Ishikawa (cell line): ENCODE results near the gene RPL38.

ENCODE experiments used
- CEBPB ChIP-seq: IDR thresholded peaks from 2 replicates; pipeline ENCODE4 v1.6.1; 2012
- CREB1 ChIP-seq: IDR thresholded peaks from 2 replicates; pipeline ENCODE4 v1.6.1; 2012; ENCODE audit warnings: low read depth
- EGR1 ChIP-seq: IDR thresholded peaks from 2 replicates; pipeline ENCODE4 v1.6.1; 2012
- EP300 ChIP-seq: IDR thresholded peaks from 2 replicates; pipeline ENCODE4 v1.6.1; 2012; ENCODE audit warnings: borderline replicate concordance
- FOXM1 ChIP-seq: IDR thresholded peaks from 2 replicates; pipeline ENCODE4 v1.6.1; 2012; ENCODE audit warnings: low read depth, borderline replicate concordance
- MAX ChIP-seq: IDR thresholded peaks from 2 replicates; pipeline ENCODE4 v1.6.1; 2012
- NFIC ChIP-seq: IDR thresholded peaks from 2 replicates; pipeline ENCODE4 v1.6.1; 2012
- RAD21 ChIP-seq: IDR thresholded peaks from 2 replicates; pipeline ENCODE4 v1.6.1; 2012; ENCODE audit warnings: low read depth
- REST ChIP-seq: IDR thresholded peaks from 2 replicates; pipeline ENCODE4 v1.6.1; 2012; ENCODE audit warnings: low read depth, mild to moderate bottlenecking
- TAF1 ChIP-seq: IDR thresholded peaks from 2 replicates; pipeline ENCODE4 v1.6.1; 2012; ENCODE audit warnings: low read depth, mild to moderate bottlenecking
- TCF12 ChIP-seq: IDR thresholded peaks from 2 replicates; pipeline ENCODE4 v1.6.1; 2012; ENCODE audit warnings: low read depth
- TEAD4 ChIP-seq: IDR thresholded peaks from 2 replicates; pipeline ENCODE4 v1.6.1; 2012
- USF1 ChIP-seq: IDR thresholded peaks from 2 replicates; pipeline ENCODE4 v1.6.1; 2012
- YY1 ChIP-seq: IDR thresholded peaks from 2 replicates; pipeline ENCODE4 v1.6.1; 2012; ENCODE audit warnings: low read depth
- ZBTB7A ChIP-seq: IDR thresholded peaks from 2 replicates; pipeline ENCODE4 v1.6.1; 2012; ENCODE audit warnings: low read depth

The RPL38 gene

GRCh38 chr17:74215342-74215727 lies 11.9 kb downstream of the RPL38 start:
- no peak for TF ChIP-seq EP300
- TF ChIP-seq RAD21, result no peak
- no peak for TF ChIP-seq FOXM1
- TF ChIP-seq EGR1, result no peak
- no peak for TF ChIP-seq NFIC
- TF ChIP-seq USF1, result no peak
- TF ChIP-seq TCF12, result no peak

GRCh38 chr17:74216505-74216904 lies 13.0 kb downstream of the RPL38 start:
- TF ChIP-seq FOXM1 (no peak), EP300 (no peak), YY1 (no peak), TCF12 (no peak), NFIC (no peak), RAD21 (no peak), ZBTB7A (no peak), TEAD4 (no peak), TAF1 (no peak), CREB1 (no peak), EGR1 (no peak), MAX (no peak)

- TF ChIP-seq YY1 (no peak), MAX (no peak), RAD21 (no peak), TCF12 (no peak), USF1 (no peak), TEAD4 (no peak)
These were observed 13.7 kb downstream of the RPL38 start for GRCh38 chr17:74217037-74217730.

- TF ChIP-seq CEBPB (no peak), MAX (no peak), USF1 (no peak), YY1 (no peak), RAD21 (no peak), ZBTB7A (no peak), REST (no peak)
These were observed 14.4 kb downstream of the RPL38 start for GRCh38 chr17:74217888-74218287.

- no peak for TF ChIP-seq FOXM1
- no peak for TF ChIP-seq CEBPB
- no peak for TF ChIP-seq YY1
- no peak for TF ChIP-seq REST
- no peak for TF ChIP-seq CREB1
- no peak for TF ChIP-seq TCF12
- TF ChIP-seq MAX, result no peak
- no peak for TF ChIP-seq USF1
- TF ChIP-seq ZBTB7A, result no peak
- no peak for TF ChIP-seq RAD21
- TF ChIP-seq EGR1, result no peak
- TF ChIP-seq NFIC, result no peak
- TF ChIP-seq TAF1, result no peak
- no peak for TF ChIP-seq TEAD4
- TF ChIP-seq EP300, result no peak
These were observed 15.0 kb downstream of the RPL38 start for GRCh38 chr17:74218436-74218835.
